ENCODE measurements around the gene HFM1.

Gene HFM1

DNA sequence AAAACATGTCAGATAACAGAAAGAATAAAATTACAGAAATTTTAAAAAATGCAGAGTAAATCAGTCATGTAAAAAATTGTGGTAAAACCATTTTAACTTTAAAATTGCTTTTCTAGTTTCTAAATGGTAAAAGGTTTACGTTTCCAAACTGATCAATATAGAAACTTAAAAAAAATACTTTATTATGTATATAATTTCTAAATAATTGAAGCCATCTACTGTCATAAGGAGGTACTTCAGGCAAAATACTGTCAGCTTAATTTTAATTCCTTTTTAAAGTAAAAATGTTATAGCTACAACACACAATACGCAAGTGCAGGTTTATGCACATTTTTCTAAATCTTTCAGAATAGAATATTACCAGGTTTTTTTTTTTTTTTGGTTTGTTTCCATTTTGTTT, 159.9 kb downstream of the HFM1 start:
- DNase-seq = no peak

DNA sequence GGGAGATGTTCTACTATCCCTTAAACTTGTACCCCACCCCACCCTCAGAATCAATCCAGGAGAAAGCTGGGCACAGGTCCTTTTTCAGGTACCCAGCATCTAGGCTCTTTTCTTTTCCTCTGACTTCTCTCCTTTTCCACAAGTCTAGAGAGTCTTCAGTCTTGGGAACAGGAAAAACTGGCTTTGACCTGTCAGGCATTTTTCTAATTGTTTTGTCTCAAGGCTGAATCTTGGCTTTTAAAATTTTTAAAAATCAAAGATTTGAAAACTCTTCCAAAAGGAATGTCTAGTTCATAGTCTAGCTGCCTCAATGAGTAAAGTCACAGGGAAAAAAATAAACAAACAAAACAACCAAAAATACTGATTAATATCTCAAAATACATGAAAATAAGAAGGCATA, 161.5 kb downstream of the HFM1 start:
- no peak for DNase-seq

DNA sequence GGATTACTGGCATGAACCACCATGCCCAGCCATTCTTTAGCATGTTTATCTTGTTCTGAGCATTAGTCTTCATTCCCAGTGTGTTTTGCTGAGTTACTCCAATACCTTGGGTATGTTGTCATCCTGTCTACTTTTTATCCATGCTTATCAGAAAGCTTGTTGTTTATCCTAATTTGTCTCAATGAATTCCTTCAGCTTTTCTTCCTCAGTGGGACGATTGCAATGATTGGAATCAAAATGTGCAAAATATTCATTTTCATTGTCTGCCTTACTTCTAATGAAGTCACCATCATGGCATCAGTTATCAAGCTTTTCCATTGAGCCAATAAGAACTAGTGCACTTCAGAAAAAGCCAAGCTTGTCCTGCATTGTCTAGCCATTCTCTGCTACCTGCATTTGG, 170.5 kb downstream of the HFM1 start:
- no peak for DNase-seq

DNA sequence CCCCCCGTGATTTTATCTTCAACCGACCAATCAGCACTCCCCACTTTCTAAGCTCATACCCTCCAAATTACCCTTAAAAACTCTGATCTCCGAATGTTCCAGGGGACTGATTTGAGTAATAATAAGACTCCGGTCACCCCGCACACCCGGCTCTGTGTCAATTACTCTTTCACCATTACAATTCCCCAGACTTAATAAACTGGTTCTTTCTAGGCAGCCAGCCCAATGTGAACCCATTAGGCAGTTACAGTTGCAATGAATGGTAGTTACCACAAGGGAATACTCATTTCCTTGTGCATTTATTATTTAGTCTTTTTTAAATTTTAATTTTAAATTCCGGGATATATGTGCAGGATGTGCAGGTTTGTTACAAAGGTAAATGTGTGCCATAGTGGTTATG, 177.9 kb downstream of the HFM1 start:
- DNase-seq = no peak

DNA sequence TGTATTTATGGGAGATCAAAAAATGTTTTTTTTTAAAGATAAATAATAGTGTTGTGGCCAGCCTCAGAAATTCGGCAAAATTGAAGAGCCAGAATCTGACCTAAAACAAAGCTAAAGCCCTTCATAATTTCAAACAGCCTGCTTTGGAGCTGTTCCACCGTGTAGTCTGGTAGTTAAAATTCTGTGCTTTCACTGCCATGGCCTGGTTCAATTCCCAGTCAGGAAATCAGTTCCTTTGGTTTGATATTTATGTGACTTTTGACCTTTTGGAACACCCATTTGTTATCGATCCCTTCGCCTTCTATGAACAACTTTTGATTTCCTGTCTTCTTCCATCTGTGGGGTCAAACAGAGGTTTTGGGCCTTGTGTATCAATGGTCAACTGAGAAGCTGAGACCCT, 179.8 kb downstream of the HFM1 start:
- no peak for DNase-seq

DNA sequence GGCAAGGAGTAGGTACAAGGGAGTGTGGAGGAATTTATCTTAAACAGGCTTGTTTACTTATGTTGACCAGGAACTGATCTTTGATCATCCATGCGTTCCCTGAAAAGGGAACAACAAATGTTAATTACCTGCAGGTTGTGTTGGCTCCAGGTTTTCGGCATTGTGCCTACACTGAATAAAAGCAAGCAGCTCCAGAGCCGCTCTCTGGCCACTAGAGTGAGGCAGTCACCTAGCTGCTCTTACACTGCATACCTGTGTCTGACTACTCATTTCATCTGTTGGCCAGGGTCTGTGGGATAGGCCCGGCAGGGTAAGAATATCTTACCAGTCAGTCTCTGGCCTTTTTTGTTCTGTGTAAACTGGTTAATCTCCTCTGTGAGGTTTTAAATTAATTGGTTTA, 183.6 kb downstream of the HFM1 start:
- DNase-seq = no peak

DNA sequence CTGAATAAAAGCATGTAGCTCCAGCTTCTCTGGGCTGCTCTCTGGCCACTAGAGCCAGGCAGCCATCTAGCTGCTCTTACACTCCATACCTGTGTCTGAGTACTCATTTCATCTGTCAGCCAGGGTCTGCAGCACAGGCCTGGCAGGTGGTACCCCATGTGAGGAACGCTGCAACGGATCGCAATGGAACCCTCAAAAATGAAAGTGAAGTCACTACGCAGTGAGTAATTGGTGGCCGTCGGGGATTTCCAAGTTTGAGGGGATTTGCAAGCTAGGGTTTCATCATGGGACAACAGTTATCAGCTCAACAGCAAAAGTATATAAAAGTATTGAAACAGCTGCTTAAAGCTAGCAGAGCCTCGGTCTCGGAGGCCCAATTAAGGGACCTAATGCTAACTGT, 186.7 kb downstream of the HFM1 start:
- DNase-seq = no peak

Data from NCI-H510A (cell line).